ENCODE measurements around the gene SRGAP1. TPM values are rescaled to one million over a fixed set of nuclear protein-coding genes. Genes with fewer than 3 reads are reported as not detected.

The SRGAP1 gene
- total RNA-seq, 1 experiment from 2014 or later: 26.8 TPM

DNA sequence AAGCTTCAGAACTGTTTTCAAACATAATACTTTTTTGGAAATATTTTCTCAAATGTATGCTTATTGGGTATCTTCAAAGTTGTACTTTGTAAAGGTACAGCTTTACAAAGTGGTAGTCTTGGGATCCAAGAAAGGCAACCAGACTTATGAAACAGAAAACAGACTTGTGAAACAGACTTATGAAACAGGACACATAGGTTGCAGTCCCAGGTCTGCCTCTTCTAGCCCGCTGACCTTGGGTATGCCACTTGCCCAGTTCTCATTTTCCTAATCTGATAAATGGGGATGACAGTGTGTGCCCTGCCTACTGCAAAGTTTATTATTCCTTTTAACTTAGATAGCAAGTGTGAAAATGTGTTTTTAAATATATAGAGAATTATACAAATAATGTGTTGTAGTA is 263.3 kb downstream of the SRGAP1 start:
- CTCF ChIA-PET: interaction anchor here (0.6 kb wide), 1 partner anchor 127 kb away, joined by 5 read pairs; no protein-coding TSS in a partner anchor
- intact Hi-C loops (cut with micrococcal nuclease; ENCODE audit: unreplicated experiment): loop anchor here (10.0 kb wide), 1 partner anchor 263 kb away; the partner anchor contains the start of gene SRGAP1
- TF ChIP-seq POLR2AphosphoS5 (IDR thresholded peaks at IDR 0.05; ENCODE audit: low read depth, low read length) (no peak), SIN3A (IDR thresholded peaks at IDR 0.05; ENCODE audit: borderline replicate concordance, insufficient read depth, low read depth, low read length) (no peak), TCF7L2 (IDR thresholded peaks at IDR 0.05; ENCODE audit: low read depth, low read length) (no peak)
- TF ChIP-seq, protein P1, sequence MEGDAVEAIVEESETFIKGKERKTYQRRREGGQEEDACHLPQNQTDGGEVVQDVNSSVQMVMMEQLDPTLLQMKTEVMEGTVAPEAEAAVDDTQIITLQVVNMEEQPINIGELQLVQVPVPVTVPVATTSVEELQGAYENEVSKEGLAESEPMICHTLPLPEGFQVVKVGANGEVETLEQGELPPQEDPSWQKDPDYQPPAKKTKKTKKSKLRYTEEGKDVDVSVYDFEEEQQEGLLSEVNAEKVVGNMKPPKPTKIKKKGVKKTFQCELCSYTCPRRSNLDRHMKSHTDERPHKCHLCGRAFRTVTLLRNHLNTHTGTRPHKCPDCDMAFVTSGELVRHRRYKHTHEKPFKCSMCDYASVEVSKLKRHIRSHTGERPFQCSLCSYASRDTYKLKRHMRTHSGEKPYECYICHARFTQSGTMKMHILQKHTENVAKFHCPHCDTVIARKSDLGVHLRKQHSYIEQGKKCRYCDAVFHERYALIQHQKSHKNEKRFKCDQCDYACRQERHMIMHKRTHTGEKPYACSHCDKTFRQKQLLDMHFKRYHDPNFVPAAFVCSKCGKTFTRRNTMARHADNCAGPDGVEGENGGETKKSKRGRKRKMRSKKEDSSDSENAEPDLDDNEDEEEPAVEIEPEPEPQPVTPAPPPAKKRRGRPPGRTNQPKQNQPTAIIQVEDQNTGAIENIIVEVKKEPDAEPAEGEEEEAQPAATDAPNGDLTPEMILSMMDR (IDR thresholded peaks at IDR 0.05): no peak
- TF ChIP-seq, protein P2, sequence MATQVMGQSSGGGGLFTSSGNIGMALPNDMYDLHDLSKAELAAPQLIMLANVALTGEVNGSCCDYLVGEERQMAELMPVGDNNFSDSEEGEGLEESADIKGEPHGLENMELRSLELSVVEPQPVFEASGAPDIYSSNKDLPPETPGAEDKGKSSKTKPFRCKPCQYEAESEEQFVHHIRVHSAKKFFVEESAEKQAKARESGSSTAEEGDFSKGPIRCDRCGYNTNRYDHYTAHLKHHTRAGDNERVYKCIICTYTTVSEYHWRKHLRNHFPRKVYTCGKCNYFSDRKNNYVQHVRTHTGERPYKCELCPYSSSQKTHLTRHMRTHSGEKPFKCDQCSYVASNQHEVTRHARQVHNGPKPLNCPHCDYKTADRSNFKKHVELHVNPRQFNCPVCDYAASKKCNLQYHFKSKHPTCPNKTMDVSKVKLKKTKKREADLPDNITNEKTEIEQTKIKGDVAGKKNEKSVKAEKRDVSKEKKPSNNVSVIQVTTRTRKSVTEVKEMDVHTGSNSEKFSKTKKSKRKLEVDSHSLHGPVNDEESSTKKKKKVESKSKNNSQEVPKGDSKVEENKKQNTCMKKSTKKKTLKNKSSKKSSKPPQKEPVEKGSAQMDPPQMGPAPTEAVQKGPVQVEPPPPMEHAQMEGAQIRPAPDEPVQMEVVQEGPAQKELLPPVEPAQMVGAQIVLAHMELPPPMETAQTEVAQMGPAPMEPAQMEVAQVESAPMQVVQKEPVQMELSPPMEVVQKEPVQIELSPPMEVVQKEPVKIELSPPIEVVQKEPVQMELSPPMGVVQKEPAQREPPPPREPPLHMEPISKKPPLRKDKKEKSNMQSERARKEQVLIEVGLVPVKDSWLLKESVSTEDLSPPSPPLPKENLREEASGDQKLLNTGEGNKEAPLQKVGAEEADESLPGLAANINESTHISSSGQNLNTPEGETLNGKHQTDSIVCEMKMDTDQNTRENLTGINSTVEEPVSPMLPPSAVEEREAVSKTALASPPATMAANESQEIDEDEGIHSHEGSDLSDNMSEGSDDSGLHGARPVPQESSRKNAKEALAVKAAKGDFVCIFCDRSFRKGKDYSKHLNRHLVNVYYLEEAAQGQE (IDR thresholded peaks at IDR 0.05; ENCODE audit: insufficient read depth in 1 of 2, low read depth in 2 of 2, low read length in 1 of 2): no peak

DNA sequence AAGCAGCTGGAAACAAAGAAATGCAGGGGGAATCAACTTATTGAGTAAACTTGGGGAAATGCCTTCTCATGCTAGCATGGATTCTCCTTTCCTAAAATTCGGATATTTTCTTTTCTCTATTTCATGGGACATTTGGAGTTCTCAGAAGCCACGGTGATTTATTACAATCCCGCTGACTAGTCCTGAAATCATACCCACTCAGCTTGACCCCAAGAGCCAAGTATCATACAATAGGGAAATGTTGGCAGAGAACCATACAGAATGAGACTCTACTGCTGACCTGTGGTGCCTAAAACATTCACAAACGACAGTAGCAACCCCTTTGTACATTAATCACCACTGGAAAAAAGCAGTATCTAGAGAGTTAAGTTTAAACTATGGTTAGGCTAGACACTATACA is 265.2 kb downstream of the SRGAP1 start:
- DNase-seq (ENCODE audit: low read depth, low spot score) (no peak), ATAC-seq (no peak)
- in situ Hi-C loops (cut with HindIII; ENCODE audit: low pct_unique_long_range_greater_than_20kb, low sequenced_read_pairs): no loop called here
- no peaks in the 10 kb centered on the region for H3K4me1 ChIP-seq (ENCODE audit: control insufficient read depth, insufficient read depth, low read length)
- POLR2A ChIA-PET: interaction anchor here (0.6 kb wide), 1 partner anchor 255 kb away, joined by 3 read pairs; no protein-coding TSS in a partner anchor
- no peaks in the 10 kb centered on the region for H3K9me3 ChIP-seq (ENCODE audit: control insufficient read depth, insufficient read depth, low read depth, low read length)
- no peak overlapping the region for H3K4me3 ChIP-seq (ENCODE audit: low read depth in 2 of 2, low read length in 2 of 2)
- H3K36me3 ChIP-seq (ENCODE audit: control insufficient read depth, insufficient read depth, low read length): peaks cover 19% of the 10 kb centered on the region
- CTCF ChIA-PET: no interaction called here
- TF ChIP-seq, protein P2 (IDR thresholded peaks at IDR 0.05; ENCODE audit: insufficient read depth in 1 of 2, low read depth in 2 of 2, low read length in 1 of 2): no peak
- TF ChIP-seq POLR2AphosphoS5 (IDR thresholded peaks at IDR 0.05; ENCODE audit: low read depth, low read length) (no peak), TCF7L2 (IDR thresholded peaks at IDR 0.05; ENCODE audit: low read depth, low read length) (no peak), SIN3A (IDR thresholded peaks at IDR 0.05; ENCODE audit: borderline replicate concordance, insufficient read depth, low read depth, low read length) (no peak)
- TF ChIP-seq, protein P1 (IDR thresholded peaks at IDR 0.05): no peak
- no peak overlapping the region for H3K27ac ChIP-seq (ENCODE audit: low read length)
- no peaks in the 10 kb centered on the region for H3K27me3 ChIP-seq (ENCODE audit: control insufficient read depth, insufficient read depth, low read length)
- no TSS peak for BruUV-seq (replicated peaks)
- intact Hi-C loops (cut with micrococcal nuclease; ENCODE audit: unreplicated experiment): loop anchor here (10.0 kb wide), 1 partner anchor 265 kb away; the partner anchor contains the start of gene SRGAP1

More for the DNA sequence above, 263.3 kb downstream of the SRGAP1 start:
- no peak overlapping the region for H3K27ac ChIP-seq (ENCODE audit: low read length)
- no peak overlapping the region for H3K4me3 ChIP-seq (ENCODE audit: low read depth in 2 of 2, low read length in 2 of 2)
- in situ Hi-C loops (cut with HindIII; ENCODE audit: low pct_unique_long_range_greater_than_20kb, low sequenced_read_pairs): no loop called here
- H3K9me3 ChIP-seq (ENCODE audit: control insufficient read depth, insufficient read depth, low read depth, low read length): no peaks in the 10 kb centered on the region
- POLR2A ChIA-PET: no interaction called here
- peaks cover 5% of the 10 kb centered on the region; the same call in 1 of the 2 replicates for H3K4me1 ChIP-seq (ENCODE audit: control insufficient read depth, insufficient read depth, low read length)
- H3K36me3 ChIP-seq (ENCODE audit: control insufficient read depth, insufficient read depth, low read length): peaks cover 16% of the 10 kb centered on the region
- no peaks in the 10 kb centered on the region for H3K27me3 ChIP-seq (ENCODE audit: control insufficient read depth, insufficient read depth, low read length)
- ATAC-seq (no peak), DNase-seq (ENCODE audit: low read depth, low spot score) (no peak)
- no TSS peak for BruUV-seq (replicated peaks)
